ENCODE measurements around the gene TRMT11.

Gene TRMT11

GRCh38 chr6:125994670-125995488 is 8.5 kb downstream of the TRMT11 start:
- no peak for DNase-seq (ENCODE audit: low spot score)

- peak; percentile 44 for DNase-seq (ENCODE audit: low spot score)
These were observed 9.7 kb downstream of the TRMT11 start for GRCh38 chr6:125995972-125996580.

- DNase-seq (ENCODE audit: low spot score), result no peak
These were observed 16.7 kb downstream of the TRMT11 start for GRCh38 chr6:126002755-126003679.

- DNase-seq (ENCODE audit: low spot score), result no peak
These were observed 21.5 kb downstream of the TRMT11 start for GRCh38 chr6:126007800-126008199.

GRCh38 chr6:126010040-126010439 is 23.7 kb downstream of the TRMT11 start:
- no peak for DNase-seq (ENCODE audit: low spot score)

GRCh38 chr6:126015863-126016262 is 29.5 kb downstream of the TRMT11 start:
- DNase-seq (ENCODE audit: low spot score), result peak; percentile 2

GRCh38 chr6:126016591-126016990 is 30.3 kb downstream of the TRMT11 start:
- no peak for DNase-seq (ENCODE audit: low spot score)

GRCh38 chr6:126017668-126018067 is 31.3 kb downstream of the TRMT11 start:
- no peak for DNase-seq (ENCODE audit: low spot score)

GRCh38 chr6:126020305-126021050 is 34.1 kb downstream of the TRMT11 start:
- DNase-seq (ENCODE audit: low spot score), result no peak

GRCh38 chr6:126023474-126023873 is 37.1 kb downstream of the TRMT11 start:
- peak; percentile 27 for DNase-seq (ENCODE audit: low spot score)

- no peak for DNase-seq (ENCODE audit: low spot score)
These were observed 39.7 kb downstream of the TRMT11 start for GRCh38 chr6:126026001-126026400.

- DNase-seq (ENCODE audit: low spot score), result no peak
These were observed 41.3 kb downstream of the TRMT11 start for GRCh38 chr6:126027601-126028000.

GRCh38 chr6:126030045-126030444 is 43.7 kb downstream of the TRMT11 start:
- DNase-seq (ENCODE audit: low spot score), result no peak

GRCh38 chr6:126033696-126034095 is 47.4 kb downstream of the TRMT11 start:
- peak; percentile 58 for DNase-seq (ENCODE audit: low spot score)

- no peak for DNase-seq (ENCODE audit: low spot score)
These were observed 48.3 kb downstream of the TRMT11 start for GRCh38 chr6:126034656-126035055.

- no peak for DNase-seq (ENCODE audit: low spot score)
These were observed 49.4 kb downstream of the TRMT11 start for GRCh38 chr6:126035764-126036163.

- no peak for DNase-seq (ENCODE audit: low spot score)
These were observed 51.9 kb downstream of the TRMT11 start for GRCh38 chr6:126038234-126038633.

- no peak for DNase-seq (ENCODE audit: low spot score)
These were observed 52.9 kb downstream of the TRMT11 start for GRCh38 chr6:126039284-126039683.

- DNase-seq (ENCODE audit: low spot score), result no peak
These were observed 54.1 kb downstream of the TRMT11 start for GRCh38 chr6:126040394-126040793.

- no peak for DNase-seq (ENCODE audit: low spot score)
These were observed 54.5 kb downstream of the TRMT11 start for GRCh38 chr6:126040826-126041225.

- DNase-seq (ENCODE audit: low spot score), result no peak
These were observed 55.2 kb downstream of the TRMT11 start for GRCh38 chr6:126041516-126041915.

- no peak for DNase-seq (ENCODE audit: low spot score)
These were observed 55.7 kb downstream of the TRMT11 start for GRCh38 chr6:126042001-126042419.
